Measurements from ENCODE around the gene AKR1C3.
"Not testable (repeated sequence)": the region's sequence is repeated elsewhere in the genome, so short reads cannot be mapped to it uniquely, and the experiment has no call there.

GRCh38 chr10:5137699-5138098, 43.5 kb downstream of the AKR1C3 start:
- not testable (repeated sequence) for TF ChIP-seq CTCF (IDR thresholded peaks at IDR 0.05 in 2 of 3, conservative IDR thresholded peaks at IDR 0.05 in 1 of 3; ENCODE audit: borderline replicate concordance in 1 of 3, insufficient read depth in 1 of 3, low read depth in 2 of 3, low read length in 2 of 3); EZH2 (IDR thresholded peaks at IDR 0.05); REST (IDR thresholded peaks at IDR 0.05; ENCODE audit: low read depth); POLR2A (IDR thresholded peaks at IDR 0.05; ENCODE audit: borderline replicate concordance, extremely low read depth, insufficient read depth, insufficient read length); ELF1 (IDR thresholded peaks at IDR 0.05; ENCODE audit: borderline replicate concordance, low read depth)
- TF ChIP-seq, protein P1, sequence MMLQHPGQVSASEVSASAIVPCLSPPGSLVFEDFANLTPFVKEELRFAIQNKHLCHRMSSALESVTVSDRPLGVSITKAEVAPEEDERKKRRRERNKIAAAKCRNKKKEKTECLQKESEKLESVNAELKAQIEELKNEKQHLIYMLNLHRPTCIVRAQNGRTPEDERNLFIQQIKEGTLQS (IDR thresholded peaks at IDR 0.05): not testable (repeated sequence)
